ENCODE measurements around the gene PEMT.

DNA sequence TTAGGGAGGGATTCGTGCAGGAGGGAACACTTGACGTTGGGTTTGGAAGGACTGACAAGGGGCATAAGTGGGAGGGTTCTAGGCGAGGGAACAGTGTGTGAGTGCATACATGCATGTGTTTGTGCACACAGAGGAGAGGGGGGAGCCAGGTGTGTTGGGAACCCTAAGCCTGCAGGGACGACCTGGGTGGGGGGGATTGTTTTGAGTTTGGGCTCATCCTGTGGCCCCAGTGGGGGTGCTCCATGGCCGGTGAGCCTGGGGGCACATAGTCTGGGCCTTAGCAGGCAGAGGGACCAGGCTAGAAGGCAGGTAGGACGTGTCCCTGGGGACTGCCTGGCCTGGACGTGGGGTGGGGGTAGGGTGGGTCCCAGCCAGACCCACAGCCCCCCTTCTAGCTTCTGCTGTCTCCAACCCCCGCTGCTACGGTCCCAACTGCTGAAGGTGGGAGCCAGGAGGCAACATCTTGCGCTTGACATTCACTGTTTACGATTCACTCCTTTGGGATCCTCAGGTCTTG, 83.4 kb downstream of the PEMT start:
- TF ChIP-seq GATA3 (IDR thresholded peaks at IDR 0.05; ENCODE audit: low read depth, low read length) (no peak), GATA2 (IDR thresholded peaks at IDR 0.05; ENCODE audit: low read depth, low read length) (no peak)
